H9 (cell line): ENCODE results near the gene MEDAG. TPM values are rescaled to one million over a fixed set of nuclear protein-coding genes. Genes with fewer than 3 reads are reported as not detected.

Source experiments
- DNase-seq: peaks from one replicate; pipeline ENCODE4 v3.0.0-alpha.2; 2017
- H2AFZ ChIP-seq: one replicate; pipeline ENCODE4 v1.6.1; 2013; ENCODE audit warnings: mild to moderate bottlenecking, low read length, control low read depth, moderate library complexity
- H2AK5ac ChIP-seq: 2 replicates; pipeline ENCODE4 v1.6.1; 2013; ENCODE audit warnings: low read length, control low read depth, mixed read lengths; ENCODE audit not compliant: insufficient read length
- H2BK120ac ChIP-seq: one replicate; pipeline ENCODE4 v1.6.1; 2013; ENCODE audit warnings: low read depth, mild to moderate bottlenecking, low read length, control low read depth, inconsistent platforms; ENCODE audit not compliant: poor library complexity, severe bottlenecking
- H2BK12ac ChIP-seq: 2 replicates; pipeline ENCODE4 v1.6.1; 2013; ENCODE audit warnings: low read length, control low read depth, mixed read lengths, low read depth; ENCODE audit not compliant: insufficient read length
- H2BK15ac ChIP-seq: 2 replicates; pipeline ENCODE4 v1.6.1; 2013; ENCODE audit warnings: low read depth, low read length, control low read depth
- H2BK20ac ChIP-seq: one replicate; pipeline ENCODE4 v1.6.1; 2013; ENCODE audit warnings: low read depth, mild to moderate bottlenecking, low read length, control low read depth, inconsistent platforms; ENCODE audit not compliant: poor library complexity, severe bottlenecking
- H2BK5ac ChIP-seq: 2 replicates; pipeline ENCODE4 v1.6.1; 2013; ENCODE audit warnings: low read length, control low read depth, mixed read lengths; ENCODE audit not compliant: insufficient read length
- H3K14ac ChIP-seq: 2 replicates; pipeline ENCODE4 v1.6.1; 2013; ENCODE audit warnings: low read length, control low read depth; ENCODE audit not compliant: insufficient read depth
- H3K18ac ChIP-seq: 2 replicates; pipeline ENCODE4 v1.6.1; 2013; ENCODE audit warnings: low read depth, mild to moderate bottlenecking, mixed read lengths, low read length, control low read depth; ENCODE audit not compliant: insufficient read length
- H3K23ac ChIP-seq: 2 replicates; pipeline ENCODE4 v1.6.1; 2013; ENCODE audit warnings: low read length, control low read depth, mixed read lengths, low read depth; ENCODE audit not compliant: insufficient read length
- H3K23me2 ChIP-seq: 2 replicates; pipeline ENCODE4 v1.6.1; 2013; ENCODE audit warnings: low read depth, mild to moderate bottlenecking, mixed read lengths, low read length, control low read depth; ENCODE audit not compliant: insufficient read length, poor library complexity, severe bottlenecking
- H3K27ac ChIP-seq: 2 replicates; pipeline ENCODE4 v1.5.1; 2013; ENCODE audit warnings: low read length, control low read depth, mixed read lengths, low read depth; ENCODE audit not compliant: insufficient read length
- H3K27me3 ChIP-seq: 2 replicates; pipeline ENCODE4 v1.6.1; 2013; ENCODE audit warnings: low read length, control low read depth, inconsistent platforms; ENCODE audit not compliant: insufficient read depth
- H3K4ac ChIP-seq: 2 replicates; pipeline ENCODE4 v1.6.1; 2013; ENCODE audit warnings: low read depth, mild to moderate bottlenecking, control low read depth, inconsistent platforms, low read length, moderate library complexity
- H3K4me1 ChIP-seq: 2 replicates; pipeline ENCODE4 v1.6.1; 2013; ENCODE audit warnings: low read length, control low read depth, inconsistent platforms; ENCODE audit not compliant: insufficient read depth
- H3K4me2 ChIP-seq: 2 replicates; pipeline ENCODE4 v1.6.1; 2013; ENCODE audit warnings: low read length, control low read depth, mixed read lengths; ENCODE audit not compliant: insufficient read length, insufficient read depth
- H3K56ac ChIP-seq: 2 replicates; pipeline ENCODE4 v1.6.1; 2013; ENCODE audit warnings: low read depth, mild to moderate bottlenecking, mixed read lengths, low read length, control low read depth; ENCODE audit not compliant: insufficient read length
- H3K79me1 ChIP-seq: 2 replicates; pipeline ENCODE4 v1.6.1; 2013; ENCODE audit warnings: low read depth, mild to moderate bottlenecking, moderate library complexity, low read length, control low read depth, inconsistent platforms; ENCODE audit not compliant: insufficient read depth, poor library complexity, severe bottlenecking
- H3K79me2 ChIP-seq: 2 replicates; pipeline ENCODE4 v1.6.1; 2013; ENCODE audit warnings: low read length, control low read depth, inconsistent platforms; ENCODE audit not compliant: insufficient read depth
- H3K9ac ChIP-seq: 2 replicates; pipeline ENCODE4 v1.6.1; 2013; ENCODE audit warnings: low read length, control low read depth, mixed read lengths; ENCODE audit not compliant: insufficient read length; ENCODE audit errors: extremely low read depth
- H3K9me3 ChIP-seq: one replicate; pipeline ENCODE4 v1.6.1; 2013; ENCODE audit warnings: low read depth, low read length, inconsistent platforms; ENCODE audit not compliant: control insufficient read depth
- H3T11ph ChIP-seq: one replicate; pipeline ENCODE4 v1.6.1; 2013; ENCODE audit warnings: mild to moderate bottlenecking, low read length, control low read depth, inconsistent platforms
- H4K20me1 ChIP-seq: one replicate; pipeline ENCODE4 v1.6.1; 2013; ENCODE audit not compliant: control insufficient read depth, insufficient read length, insufficient read depth
- H4K5ac ChIP-seq: 2 replicates; pipeline ENCODE4 v1.6.1; 2013; ENCODE audit warnings: low read depth, mild to moderate bottlenecking, mixed read lengths, low read length, control low read depth; ENCODE audit not compliant: insufficient read length
- H4K8ac ChIP-seq: replicated peaks from 2 replicates; pipeline ENCODE4 v1.6.1; 2013; ENCODE audit warnings: low read length, control low read depth, mixed read lengths, low read depth; ENCODE audit not compliant: insufficient read length
- H4K91ac ChIP-seq: 2 replicates; pipeline ENCODE4 v1.6.1; 2013; ENCODE audit warnings: low read depth, mild to moderate bottlenecking, moderate library complexity, mixed read lengths, low read length, control low read depth; ENCODE audit not compliant: insufficient read length
- H3K27ac Mint-ChIP-seq, 3 experiments: 2 replicates in 2 of 3; 3 replicates in 1 of 3; pipeline ENCODE4 v1.8.0; 2020 to 2021; ENCODE audit warnings: mixed read lengths in 3 of 3, mild to moderate bottlenecking in 1 of 3, moderate library complexity in 1 of 3
- H3K27me3 Mint-ChIP-seq: 2 replicates; pipeline ENCODE4 v1.8.0; 2021; ENCODE audit warnings: low read depth, mild to moderate bottlenecking, moderate library complexity, mixed read lengths
- H3K36me3 Mint-ChIP-seq, 3 experiments: 2 replicates in 2 of 3; 3 replicates in 1 of 3; pipeline ENCODE4 v1.8.0; 2020 to 2021; ENCODE audit warnings: low read depth in 3 of 3, mixed read lengths in 3 of 3; ENCODE audit not compliant: insufficient read depth in 1 of 3
- H3K4me1 Mint-ChIP-seq, 2 experiments: 2 replicates each; pipeline ENCODE4 v1.8.0; 2020; ENCODE audit warnings: mixed read lengths in 2 of 2
- H3K4me3 Mint-ChIP-seq, 2 experiments: 2 replicates in 1 of 2; 3 replicates in 1 of 2; pipeline ENCODE4 v1.8.0; 2020 to 2021; ENCODE audit warnings: mild to moderate bottlenecking in 2 of 2, mixed read lengths in 2 of 2, moderate library complexity in 1 of 2
- H3K9me3 Mint-ChIP-seq, 2 experiments: 2 replicates in 1 of 2; 3 replicates in 1 of 2; pipeline ENCODE4 v1.8.0; 2020; ENCODE audit warnings: mild to moderate bottlenecking in 2 of 2, mixed read lengths in 2 of 2, moderate library complexity in 1 of 2
- CTCF ChIP-seq: fragments of 200-600 bp; sonication (generic); conservative IDR thresholded peaks from 3 replicates; pipeline ENCODE4 v1.8.0; 2021; ENCODE audit warnings: antibody characterized with exemption, mild to moderate bottlenecking
- WGBS: extraction: QIAGEN DNeasy Blood & Tissue Kit; methylation state at CpG from one replicate; pipeline ENCODE4 v1.1.7; 2013; ENCODE audit warnings: missing lambda C conversion rate, low lambda C conversion rate, mixed read lengths; ENCODE audit not compliant: insufficient read length; ENCODE audit errors: extremely low coverage; 5-methylcytosine and 5-hydroxymethylcytosine counted together
- total RNA-seq: library from RNA; stranded (reverse); gene quantifications from 2 replicates; pipeline ENCODE4 v1.2.1, GENCODE V29; 2021

MEDAG gene
- total RNA-seq, 1 experiment from 2014 or later, result 0.87 TPM

GRCh38 chr13:30957258-30957943 lies 51.3 kb downstream of the MEDAG start:
- peaks cover 0 to 12% (median 3%) of the 10 kb centered on the region in 3 experiments; a peak in 2 of 7 replicates for H3K36me3 Mint-ChIP-seq
- H3K27ac Mint-ChIP-seq, result no peak overlapping the region
- H2AK5ac ChIP-seq, result no peak overlapping the region
- H3K79me1 ChIP-seq, result no peaks in the 10 kb centered on the region
- H2AFZ ChIP-seq, result no peak overlapping the region
- H3K14ac ChIP-seq, result no peak overlapping the region
- H3K18ac ChIP-seq, result no peak overlapping the region
- H4K20me1 ChIP-seq, result no peaks in the 10 kb centered on the region
- no peak overlapping the region for H2BK120ac ChIP-seq
- no peaks in the 10 kb centered on the region for H3K4me1 Mint-ChIP-seq
- H3K27me3 ChIP-seq, result no peaks in the 10 kb centered on the region
- no peak overlapping the region for H2BK12ac ChIP-seq
- H3K23ac ChIP-seq, result no peak overlapping the region
- H3K23me2 ChIP-seq, result no peaks in the 10 kb centered on the region
- H3T11ph ChIP-seq, result no peak overlapping the region
- no peak for TF ChIP-seq CTCF
- H3K4me2 ChIP-seq, result no peak overlapping the region
- no CpG with 5 or more reads among the region's 5 CpGs for WGBS
- H3K9me3 ChIP-seq, result no peaks in the 10 kb centered on the region
- no peaks in the 10 kb centered on the region for H3K79me2 ChIP-seq
- H2BK20ac ChIP-seq, result no peak overlapping the region
- H4K91ac ChIP-seq, result no peak overlapping the region
- H4K5ac ChIP-seq, result no peak overlapping the region
- no peak overlapping the region for H3K56ac ChIP-seq
- no peak overlapping the region for H2BK15ac ChIP-seq
- no peak for DNase-seq
- H3K27ac ChIP-seq, result no peak overlapping the region
- no peak overlapping the region for H3K9ac ChIP-seq
- H3K4ac ChIP-seq, result no peak overlapping the region
- H4K8ac ChIP-seq, result no peak overlapping the region
- no peaks in the 10 kb centered on the region for H3K4me1 ChIP-seq
- peaks cover 10% of the 10 kb centered on the region for H3K27me3 Mint-ChIP-seq
- no peak overlapping the region for H3K4me3 Mint-ChIP-seq
- H2BK5ac ChIP-seq, result no peak overlapping the region
- H3K9me3 Mint-ChIP-seq, result peaks cover 12 to 16% of the 10 kb centered on the region in 2 experiments; a peak in 3 of 5 replicates
